Measurements from ENCODE around the gene GFOD1. TPM values are rescaled to one million over a fixed set of nuclear protein-coding genes. Genes with fewer than 3 reads are reported as not detected.

GFOD1 gene
- total and polyA plus RNA-seq, 10 of the 15 experiments (the other 5 are each of a cell fraction or from before 2014, with no cell fraction given): 6.5 to 41.4 (median 16.0) TPM

GRCh38 chr6:13405961-13406477, 81.4 kb downstream of the GFOD1 start:
- ChIA-PET RAD21 (ENCODE audit: unreplicated experiment) (interaction anchor here (0.8 to 1.3 kb wide), 2 partner anchors 23 to 26 kb away, joined by 3 read pairs; no protein-coding TSS in a partner anchor), SMC1A (ENCODE audit: uncharacterized antibody, unreplicated experiment) (interaction anchor here (0.9 to 1.7 kb wide), 8 partner anchors 8 to 26 kb away, joined by 3 to 11 read pairs (median 5); no protein-coding TSS in a partner anchor)

DNA sequence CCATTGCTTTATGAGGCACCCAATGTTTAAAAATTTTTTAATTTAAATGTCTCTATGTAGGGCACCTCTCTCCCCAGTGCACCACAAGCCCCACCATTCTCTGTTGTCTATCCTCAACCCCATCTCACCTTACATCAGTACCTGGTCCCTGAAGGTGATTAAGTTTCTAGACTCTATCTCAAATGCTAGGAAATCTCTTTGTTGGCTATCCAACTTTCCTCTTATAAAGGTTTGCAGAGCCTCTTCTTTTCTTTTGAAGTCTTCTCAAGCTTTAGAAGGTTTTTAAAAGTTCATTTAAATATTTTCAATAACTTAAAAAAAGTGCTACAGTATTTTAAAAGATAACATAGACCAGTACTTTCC, 82.5 kb downstream of the GFOD1 start:
- H3K4me2 ChIP-seq (ENCODE audit: control insufficient read depth, insufficient read depth): no peak overlapping the region
- H3K27me3 ChIP-seq (replicated peaks in 1 of 2; ENCODE audit: control insufficient read depth in 2 of 2, insufficient read depth in 2 of 2, low read length in 1 of 2): no peaks in the 10 kb centered on the region
- intact Hi-C loops (cut with micrococcal nuclease; ENCODE audit: unreplicated experiment): no loop called here
- no peak for TF ChIP-seq JUND (IDR thresholded peaks at IDR 0.05; ENCODE audit: low read depth, low read length)
- no peak for TF ChIP-seq ZNF207 (IDR thresholded peaks at IDR 0.05; ENCODE audit: borderline replicate concordance)
- no peak for TF ChIP-seq ZNF384 (IDR thresholded peaks at IDR 0.05; ENCODE audit: borderline replicate concordance, low read depth, low read length)
- no peak for TF ChIP-seq BRCA1 (IDR thresholded peaks at IDR 0.05; ENCODE audit: low read depth, low read length)
- no peak for TF ChIP-seq CUX1 (IDR thresholded peaks at IDR 0.05; ENCODE audit: insufficient replicate concordance, low read depth, low read length)
- TF ChIP-seq NRF1 (conservative IDR thresholded peaks at IDR 0.05; ENCODE audit: low read depth, low read length): no peak
- TF ChIP-seq NFXL1 (IDR thresholded peaks at IDR 0.05; ENCODE audit: borderline replicate concordance): no peak

More at GRCh38 chr6:13405961-13406477, 81.4 kb downstream of the GFOD1 start:
- Histone ChIP-seq H3K79me2 (ENCODE audit: control insufficient read depth, insufficient read depth, low read length) (peaks cover 5% of the 10 kb centered on the region), H3K4me2 (ENCODE audit: control insufficient read depth, insufficient read depth) (no peak overlapping the region), H3K36me3 (ENCODE audit: control insufficient read depth in 2 of 2, insufficient read depth in 2 of 2, low read length in 1 of 2) (peaks cover 0 to 3% of the 10 kb centered on the region in 2 experiments; a peak in 2 of 4 replicates), H3K9me3 (replicated peaks; ENCODE audit: control insufficient read depth, insufficient read depth, low read length) (no peaks in the 10 kb centered on the region), H4K20me1 (ENCODE audit: control insufficient read depth, insufficient read depth) (no peaks in the 10 kb centered on the region), H2AFZ (ENCODE audit: control insufficient read depth, low read depth, low read length) (no peak overlapping the region), H3K27me3 (replicated peaks in 1 of 2; ENCODE audit: control insufficient read depth in 2 of 2, insufficient read depth in 2 of 2, low read length in 1 of 2) (no peaks in the 10 kb centered on the region), H3K4me1 (ENCODE audit: control insufficient read depth, insufficient read depth, low read length) (0 out of 2 replicates have a peak, but pooled peaks cover 2% of the 10 kb centered on the region), H3K9ac (ENCODE audit: control insufficient read depth, insufficient read depth, low read length) (no peak overlapping the region), H3K4me3 (no peak overlapping the region), H3K27ac (ENCODE audit: control insufficient read depth, insufficient read depth) (no peak overlapping the region)
- ATAC-seq: no peak
- intact Hi-C loops (cut with micrococcal nuclease; ENCODE audit: unreplicated experiment): no loop called here
- no peak for DNase-seq (ENCODE audit: low read depth, low spot score)
- in situ Hi-C loops (cut with MboI): no loop called here
- no peak for TF ChIP-seq NBN (IDR thresholded peaks at IDR 0.05)
- no peak for TF ChIP-seq NR2C1 (IDR thresholded peaks at IDR 0.05)
- TF ChIP-seq, protein P1, sequence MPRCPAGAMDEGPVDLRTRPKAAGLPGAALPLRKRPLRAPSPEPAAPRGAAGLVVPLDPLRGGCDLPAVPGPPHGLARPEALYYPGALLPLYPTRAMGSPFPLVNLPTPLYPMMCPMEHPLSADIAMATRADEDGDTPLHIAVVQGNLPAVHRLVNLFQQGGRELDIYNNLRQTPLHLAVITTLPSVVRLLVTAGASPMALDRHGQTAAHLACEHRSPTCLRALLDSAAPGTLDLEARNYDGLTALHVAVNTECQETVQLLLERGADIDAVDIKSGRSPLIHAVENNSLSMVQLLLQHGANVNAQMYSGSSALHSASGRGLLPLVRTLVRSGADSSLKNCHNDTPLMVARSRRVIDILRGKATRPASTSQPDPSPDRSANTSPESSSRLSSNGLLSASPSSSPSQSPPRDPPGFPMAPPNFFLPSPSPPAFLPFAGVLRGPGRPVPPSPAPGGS (IDR thresholded peaks at IDR 0.05; ENCODE audit: borderline replicate concordance, insufficient read depth, low read depth, low read length, poor library complexity, severe bottlenecking): no peak
- CTCF ChIA-PET: interaction anchor here (1.2 to 1.7 kb wide), 4 partner anchors 13 to 68 kb away, joined by 3 to 4 read pairs (median 4); no protein-coding TSS in a partner anchor
- no TSS peak for BruUV-seq (replicated peaks)
- no peak for FAIRE-seq
- POLR2A ChIA-PET: interaction anchor here (1.0 to 1.3 kb wide), 2 partner anchors 8 to 25 kb away, joined by 3 read pairs; no protein-coding TSS in a partner anchor
- WGBS (ENCODE audit: insufficient coverage, insufficient replicate concordance, low lambda C conversion rate, missing lambda C conversion rate): 97% methylated on average over 10 of the region's 10 CpGs

More for the DNA sequence above, 82.5 kb downstream of the GFOD1 start:
- H3K4me1 ChIP-seq (ENCODE audit: control insufficient read depth, insufficient read depth, low read length): peaks cover 9% of the 10 kb centered on the region; the same call in 1 of the 2 replicates
- no peak overlapping the region for H3K4me3 ChIP-seq
- no peak overlapping the region for H3K9ac ChIP-seq (ENCODE audit: control insufficient read depth, insufficient read depth, low read length)
- POLR2A ChIA-PET: interaction anchor here (0.5 kb wide), 1 partner anchor 14 kb away, joined by 3 read pairs; no protein-coding TSS in a partner anchor
- no peak overlapping the region for H2AFZ ChIP-seq (ENCODE audit: control insufficient read depth, low read depth, low read length)
- no TSS peak for BruUV-seq (replicated peaks)
- SMC1A ChIA-PET (ENCODE audit: uncharacterized antibody, unreplicated experiment): interaction anchor here (0.6 to 1.6 kb wide), 2 partner anchors 16 to 24 kb away, joined by 3 to 6 read pairs; no protein-coding TSS in a partner anchor
- no peak for ATAC-seq
- RAD21 ChIA-PET (ENCODE audit: unreplicated experiment): interaction anchor here (0.6 to 1.3 kb wide), 4 partner anchors 21 to 353 kb away, joined by 3 to 4 read pairs (median 3); no protein-coding TSS in a partner anchor
- CTCF ChIA-PET: interaction anchor here (1.2 to 1.7 kb wide), 2 partner anchors 12 to 24 kb away, joined by 4 read pairs; no protein-coding TSS in a partner anchor
- peaks cover 0 to 3% of the 10 kb centered on the region in 2 experiments; a peak in 2 of 4 replicates for H3K36me3 ChIP-seq (ENCODE audit: control insufficient read depth in 2 of 2, insufficient read depth in 2 of 2, low read length in 1 of 2)
- no peaks in the 10 kb centered on the region for H4K20me1 ChIP-seq (ENCODE audit: control insufficient read depth, insufficient read depth)
- FAIRE-seq: no peak
- H3K27ac ChIP-seq (ENCODE audit: control insufficient read depth, insufficient read depth): no peak overlapping the region
- no peaks in the 10 kb centered on the region for H3K9me3 ChIP-seq (replicated peaks; ENCODE audit: control insufficient read depth, insufficient read depth, low read length)
- in situ Hi-C loops (cut with MboI): no loop called here
- H3K79me2 ChIP-seq (ENCODE audit: control insufficient read depth, insufficient read depth, low read length): peaks cover 6% of the 10 kb centered on the region
- DNase-seq (ENCODE audit: low read depth, low spot score): no peak

Data from GM12878 (cell line).